Ectodermal cell (in vitro differentiated cells): ENCODE measurements around the gene DBX2.
"Not testable (repeated sequence)": the region's sequence is repeated elsewhere in the genome, so short reads cannot be mapped to it uniquely, and the experiment has no call there.

ENCODE experiments used
- H3K27ac ChIP-seq: 2 replicates; pipeline ENCODE4 v1.7.0; 2013; ENCODE audit warnings: mild to moderate bottlenecking, low read depth, low read length; ENCODE audit not compliant: insufficient read depth, poor library complexity, severe bottlenecking
- H3K27me3 ChIP-seq: 2 replicates; pipeline ENCODE4 v1.7.0; 2013; ENCODE audit warnings: mild to moderate bottlenecking, low read length; ENCODE audit not compliant: insufficient read depth, control insufficient read depth, poor library complexity, severe bottlenecking
- H3K36me3 ChIP-seq: one replicate; pipeline ENCODE4 v1.7.0; 2013; ENCODE audit warnings: low read length; ENCODE audit not compliant: control insufficient read depth, insufficient read depth
- H3K4me1 ChIP-seq: one replicate; pipeline ENCODE4 v1.7.0; 2013; ENCODE audit warnings: low read length; ENCODE audit not compliant: control insufficient read depth, insufficient read depth
- H3K4me3 ChIP-seq: 2 replicates; pipeline ENCODE4 v1.7.0; 2013; ENCODE audit warnings: low read depth, low read length, control low read depth; ENCODE audit not compliant: insufficient read depth
- H3K9me3 ChIP-seq: 2 replicates; pipeline ENCODE4 v1.7.0; 2013; ENCODE audit warnings: mild to moderate bottlenecking, low read length, moderate library complexity; ENCODE audit not compliant: control insufficient read depth
- WGBS, 2 experiments: methylation state at CpG; one replicate each; pipeline ENCODE4 v1.1.7; 2013; ENCODE audit warnings: missing lambda C conversion rate in 2 of 2; 5-methylcytosine and 5-hydroxymethylcytosine counted together

DBX2 gene

DNA sequence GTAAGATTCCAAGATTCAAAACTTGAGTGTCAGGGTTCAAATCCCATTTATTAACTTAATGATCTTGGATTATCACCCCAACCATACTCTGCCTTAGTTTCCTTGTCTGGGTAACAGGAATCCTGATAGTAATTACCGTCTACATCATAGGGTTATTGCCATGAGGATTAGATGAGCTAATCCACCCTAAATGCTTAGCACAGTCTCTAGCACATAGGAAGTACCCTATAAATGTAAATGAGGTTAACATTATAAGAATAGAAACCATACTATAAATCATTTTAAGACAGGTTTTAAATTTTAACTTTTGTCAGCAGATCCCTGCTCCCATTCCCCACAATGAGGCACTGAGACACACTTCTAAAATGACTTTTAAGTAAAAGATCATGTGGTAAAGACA, 36.5 kb downstream of the DBX2 start:
- 100% methylated on average over 1 of the region's 1 CpG for WGBS, 2 experiments
- H3K9me3 ChIP-seq = no peaks in the 10 kb centered on the region
- H3K27ac ChIP-seq = no peak overlapping the region
- no peaks in the 10 kb centered on the region for H3K36me3 ChIP-seq
- H3K27me3 ChIP-seq = no peaks in the 10 kb centered on the region
- H3K4me1 ChIP-seq = no peaks in the 10 kb centered on the region
- H3K4me3 ChIP-seq = no peak overlapping the region

- Histone ChIP-seq H3K9me3 (no peaks in the 10 kb centered on the region), H3K27ac (no peak overlapping the region), H3K36me3 (no peaks in the 10 kb centered on the region), H3K4me3 (no peak overlapping the region), H3K4me1 (no peaks in the 10 kb centered on the region), H3K27me3 (no peaks in the 10 kb centered on the region)
- 94 to 97% methylated on average over 3 of the region's 3 CpGs for WGBS, 2 experiments
These were observed 38.1 kb downstream of the DBX2 start for GRCh38 chr12:45012749-45013148.

- 50 to 75% methylated on average over 2 to 4 of the region's 4 CpGs for WGBS, 2 experiments
- no peaks in the 10 kb centered on the region for H3K4me1 ChIP-seq
- H3K36me3 ChIP-seq = no peaks in the 10 kb centered on the region
- H3K9me3 ChIP-seq = no peaks in the 10 kb centered on the region
- no peak overlapping the region for H3K4me3 ChIP-seq
- H3K27me3 ChIP-seq = no peaks in the 10 kb centered on the region
- no peak overlapping the region for H3K27ac ChIP-seq
These were observed 40.8 kb downstream of the DBX2 start for GRCh38 chr12:45010059-45010458.

GRCh38 chr12:45008211-45008610, 42.7 kb downstream of the DBX2 start:
- no peaks in the 10 kb centered on the region for H3K9me3 ChIP-seq
- H3K27ac ChIP-seq = no peak overlapping the region
- no peaks in the 10 kb centered on the region for H3K36me3 ChIP-seq
- no peak overlapping the region for H3K4me3 ChIP-seq
- no peaks in the 10 kb centered on the region for H3K27me3 ChIP-seq
- H3K4me1 ChIP-seq = no peaks in the 10 kb centered on the region

DNA sequence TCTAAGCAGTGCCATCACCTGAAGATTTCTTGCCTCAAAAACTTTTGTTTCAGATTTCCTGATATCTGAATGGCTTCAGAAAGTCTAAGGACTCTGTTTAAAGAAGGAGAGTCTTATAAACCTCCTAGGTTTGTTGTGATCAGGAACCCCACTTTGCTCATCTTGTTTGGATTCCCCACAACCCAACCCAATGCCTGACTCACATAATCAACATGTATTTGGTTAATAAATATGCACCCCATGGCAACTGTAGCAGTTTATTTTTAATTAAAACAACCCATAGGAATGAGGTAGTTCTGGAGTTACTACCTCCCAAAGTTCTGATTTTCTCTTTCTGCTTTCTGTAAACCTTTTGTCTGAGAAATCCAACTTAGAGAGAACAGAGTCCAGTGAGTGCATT, 51.5 kb downstream of the DBX2 start:
- Histone ChIP-seq H3K4me3 (no peak overlapping the region), H3K9me3 (no peaks in the 10 kb centered on the region), H3K36me3 (no peaks in the 10 kb centered on the region), H3K27me3 (no peaks in the 10 kb centered on the region), H3K4me1 (no peaks in the 10 kb centered on the region), H3K27ac (no peak overlapping the region)

DNA sequence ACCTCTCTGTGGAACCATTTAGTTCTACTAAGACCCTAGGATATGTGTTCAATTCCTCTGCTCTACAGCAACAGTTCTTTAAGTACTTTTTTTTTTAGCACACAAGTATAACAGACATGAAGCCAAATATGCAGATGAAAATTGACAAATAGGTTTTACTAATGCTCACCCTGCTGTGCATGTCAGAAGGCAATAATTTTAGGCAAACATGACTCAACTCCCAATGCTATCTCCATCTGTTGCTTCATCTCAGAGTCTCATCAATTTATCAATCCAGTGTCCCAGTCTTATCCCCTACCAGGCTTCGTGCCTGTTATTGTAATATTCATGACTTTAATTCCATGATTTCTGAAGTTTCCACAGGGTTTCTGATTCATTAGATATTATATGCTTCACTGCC, 57.7 kb downstream of the DBX2 start:
- Histone ChIP-seq H3K27me3 (no peaks in the 10 kb centered on the region), H3K4me1 (no peaks in the 10 kb centered on the region), H3K27ac (no peak overlapping the region), H3K36me3 (no peaks in the 10 kb centered on the region), H3K4me3 (no peak overlapping the region), H3K9me3 (no peaks in the 10 kb centered on the region)
- WGBS, 2 experiments = 88 to 94% methylated on average over 1 of the region's 1 CpG

GRCh38 chr12:44984863-44985262, 66.0 kb downstream of the DBX2 start:
- not testable (repeated sequence) for H3K4me3 ChIP-seq, H3K4me1 ChIP-seq, H3K27me3 ChIP-seq, H3K27ac ChIP-seq, H3K36me3 ChIP-seq, H3K9me3 ChIP-seq
- 93 to 97% methylated on average over 9 to 10 of the region's 10 CpGs for WGBS, 2 experiments

DNA sequence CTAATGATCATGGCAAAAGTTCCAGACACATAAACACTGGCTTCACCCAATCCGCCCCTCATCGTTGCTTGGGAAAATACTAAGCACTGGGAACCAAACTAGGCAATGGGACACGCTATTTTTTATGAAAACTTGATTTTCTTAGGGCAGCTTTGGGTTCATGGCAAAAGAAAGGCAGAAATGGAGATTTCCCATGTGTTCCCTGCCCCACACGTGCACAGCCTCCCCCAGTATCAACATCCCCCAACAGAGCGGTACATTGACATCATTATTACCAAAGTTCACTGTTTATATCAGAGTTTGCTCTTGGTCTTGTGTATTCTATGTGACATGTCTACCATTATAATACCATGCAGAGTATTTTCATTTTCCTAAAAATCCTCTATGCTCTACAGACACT, 71.0 kb downstream of the DBX2 start:
- 90 to 94% methylated on average over 4 to 5 of the region's 5 CpGs for WGBS, 2 experiments
- Histone ChIP-seq H3K27ac (no peak overlapping the region), H3K4me1 (no peaks in the 10 kb centered on the region)

GRCh38 chr12:44976246-44976645, 74.7 kb downstream of the DBX2 start:
- Histone ChIP-seq H3K27ac (no peak overlapping the region), H3K36me3 (no peaks in the 10 kb centered on the region), H3K27me3 (no peaks in the 10 kb centered on the region), H3K4me1 (no peaks in the 10 kb centered on the region), H3K4me3 (no peak overlapping the region), H3K9me3 (no peaks in the 10 kb centered on the region)

More for the DNA sequence above, 71.0 kb downstream of the DBX2 start:
- no peak overlapping the region for H3K4me3 ChIP-seq
- H3K36me3 ChIP-seq = no peaks in the 10 kb centered on the region
- H3K9me3 ChIP-seq = no peaks in the 10 kb centered on the region
- H3K27me3 ChIP-seq = no peaks in the 10 kb centered on the region

- no peaks in the 10 kb centered on the region for H3K9me3 ChIP-seq
- no peaks in the 10 kb centered on the region for H3K36me3 ChIP-seq
- H3K4me3 ChIP-seq = no peak overlapping the region
- 17 to 24% methylated on average over 2 of the region's 2 CpGs for WGBS, 2 experiments
- no peaks in the 10 kb centered on the region for H3K27me3 ChIP-seq
- no peaks in the 10 kb centered on the region for H3K4me1 ChIP-seq
- no peak overlapping the region for H3K27ac ChIP-seq
These were observed 78.0 kb downstream of the DBX2 start for GRCh38 chr12:44972746-44973421.

GRCh38 chr12:44968965-44969364, 81.9 kb downstream of the DBX2 start:
- H3K36me3 ChIP-seq = no peaks in the 10 kb centered on the region
- H3K4me3 ChIP-seq = no peak overlapping the region
- no peak overlapping the region for H3K27ac ChIP-seq
- 100% methylated on average over 1 of the region's 1 CpG for WGBS, 2 experiments
- no peaks in the 10 kb centered on the region for H3K27me3 ChIP-seq
- no peaks in the 10 kb centered on the region for H3K4me1 ChIP-seq
- H3K9me3 ChIP-seq = no peaks in the 10 kb centered on the region
